Measurements from ENCODE around the gene ELMO2.

The ELMO2 gene

DNA sequence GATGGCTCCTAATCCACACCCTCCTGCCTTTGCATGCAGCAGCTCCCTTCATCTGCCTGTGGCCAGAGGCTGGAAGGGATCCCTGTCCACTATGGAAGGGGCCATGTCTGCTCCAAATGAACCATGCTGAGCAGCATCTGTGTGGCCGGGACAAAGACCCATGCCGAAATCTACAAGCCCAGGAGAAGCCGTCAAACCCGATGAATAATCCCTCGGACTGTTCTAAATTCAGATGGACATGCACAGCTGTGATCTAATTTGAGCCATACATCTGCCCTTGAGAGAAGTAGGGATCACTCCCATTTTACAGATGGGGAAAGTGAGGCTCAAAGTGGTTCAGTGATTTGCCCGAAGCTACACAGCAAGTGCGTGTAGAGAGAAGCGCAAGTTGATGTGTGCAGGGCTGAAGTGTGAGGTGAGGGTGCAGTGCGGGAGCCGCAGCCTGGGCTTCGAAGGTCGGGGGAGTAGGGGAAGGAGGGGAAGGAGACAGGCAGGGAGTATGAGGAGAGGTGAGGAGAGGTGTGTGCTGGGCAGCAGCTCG lies 75.5 kb downstream of the ELMO2 start:
- DNase-seq: no peak

DNA sequence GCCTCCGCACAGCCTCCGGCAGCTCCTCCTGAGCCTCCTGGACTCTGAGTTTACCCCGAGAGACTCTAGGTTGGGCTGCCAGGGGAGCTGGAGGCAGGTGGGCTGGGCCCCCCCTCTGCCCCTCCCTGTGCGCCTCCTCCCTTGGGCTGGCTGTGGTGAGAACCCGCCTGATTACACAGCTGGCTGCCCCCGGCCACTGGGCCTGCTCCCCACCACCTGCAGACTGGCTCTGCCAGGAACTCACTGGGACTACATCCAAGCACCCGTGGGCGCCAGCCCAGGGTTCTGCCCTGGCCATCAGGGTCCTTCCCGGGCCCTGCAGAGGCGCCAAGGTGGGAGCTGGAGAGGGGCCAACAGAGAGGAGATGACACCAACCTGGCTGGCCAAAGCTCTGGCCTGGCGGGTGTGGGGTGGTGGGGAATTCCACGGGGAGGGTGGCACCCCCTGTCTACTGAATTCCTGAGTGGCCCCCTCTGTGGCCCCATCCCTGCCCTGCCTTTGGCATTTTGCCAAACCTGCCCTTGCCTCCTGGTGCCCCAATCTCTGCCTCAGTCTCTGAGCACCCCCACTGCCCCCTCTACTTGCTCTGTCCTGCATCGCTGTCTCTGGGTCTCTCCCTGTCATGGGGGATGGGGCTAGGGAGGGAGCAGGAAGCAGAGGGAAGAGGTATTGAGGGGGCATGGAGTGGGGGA lies 76.2 kb downstream of the ELMO2 start:
- DNase-seq: no peak

DNA sequence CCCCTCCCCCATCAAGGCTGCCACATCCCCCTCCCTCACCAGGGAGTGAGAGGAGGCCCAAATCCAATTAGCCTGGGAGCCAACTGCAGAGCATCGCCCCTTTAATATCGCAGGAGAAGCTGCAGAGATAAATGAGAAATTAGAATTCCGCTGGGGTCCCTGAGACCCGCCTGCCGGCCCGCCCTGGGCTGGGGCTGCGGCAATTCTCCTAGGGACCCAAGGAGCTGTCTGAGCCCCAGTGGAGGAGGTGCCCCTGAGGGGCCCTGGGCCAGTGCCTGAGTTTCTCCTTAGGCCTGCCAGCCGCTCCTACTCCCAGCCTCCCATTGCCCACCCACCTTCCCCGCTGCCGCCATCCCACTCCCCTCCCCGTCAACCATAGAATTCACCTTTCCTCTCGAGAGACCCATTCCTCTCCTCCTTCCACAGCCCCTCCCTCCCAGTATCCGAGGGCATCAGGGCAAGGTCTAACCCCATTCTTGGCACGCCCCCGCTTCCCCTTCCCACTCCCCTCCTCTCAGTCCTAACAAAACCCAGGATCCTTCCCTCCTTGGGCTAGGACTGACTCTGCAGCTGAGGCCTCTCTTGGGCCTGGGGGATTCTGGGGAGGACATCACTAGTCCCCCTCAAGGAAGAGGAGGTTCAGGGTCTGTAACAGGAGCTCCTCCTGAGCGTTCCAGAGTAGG lies 78.1 kb downstream of the ELMO2 start:
- DNase-seq: no peak

DNA sequence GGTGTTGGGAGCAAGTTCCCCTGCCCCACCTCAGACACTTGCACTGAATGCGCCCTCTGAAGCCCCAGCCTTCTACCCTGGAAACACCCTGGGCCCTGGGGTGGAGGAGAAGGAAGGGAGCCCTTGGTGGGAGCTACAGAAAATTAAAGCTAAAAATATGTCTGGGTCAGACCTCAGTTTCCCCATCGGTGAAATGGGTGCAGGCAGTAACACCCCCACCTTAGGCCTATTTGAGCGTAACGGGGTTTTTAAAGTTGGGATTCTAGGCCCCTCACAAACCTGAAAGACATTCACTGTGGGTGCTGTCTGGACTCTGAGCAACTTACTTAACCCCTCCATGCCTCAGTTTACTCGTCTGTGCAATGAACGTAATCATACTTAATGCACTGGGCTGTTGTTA lies 78.9 kb downstream of the ELMO2 start:
- DNase-seq: no peak

DNA sequence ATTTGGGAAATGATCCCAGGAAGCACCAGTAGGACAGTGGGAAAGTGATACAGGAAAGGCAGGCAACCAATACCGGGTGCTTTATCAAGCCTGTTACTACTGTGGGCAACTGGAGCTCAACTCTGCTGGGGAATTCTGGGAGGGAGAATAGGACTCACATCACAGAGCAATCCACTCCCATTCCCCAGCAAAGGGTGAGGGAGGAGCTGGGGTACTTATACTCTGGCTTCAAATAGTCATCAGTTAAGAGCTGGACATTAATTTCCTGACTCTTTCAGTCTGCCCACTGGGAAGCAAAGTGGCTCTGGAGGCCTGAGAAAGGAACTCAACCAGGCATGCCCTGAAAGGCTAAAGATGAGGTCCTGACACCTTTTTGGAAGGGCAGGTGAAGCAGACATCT lies 80.6 kb downstream of the ELMO2 start:
- DNase-seq: no peak

DNA sequence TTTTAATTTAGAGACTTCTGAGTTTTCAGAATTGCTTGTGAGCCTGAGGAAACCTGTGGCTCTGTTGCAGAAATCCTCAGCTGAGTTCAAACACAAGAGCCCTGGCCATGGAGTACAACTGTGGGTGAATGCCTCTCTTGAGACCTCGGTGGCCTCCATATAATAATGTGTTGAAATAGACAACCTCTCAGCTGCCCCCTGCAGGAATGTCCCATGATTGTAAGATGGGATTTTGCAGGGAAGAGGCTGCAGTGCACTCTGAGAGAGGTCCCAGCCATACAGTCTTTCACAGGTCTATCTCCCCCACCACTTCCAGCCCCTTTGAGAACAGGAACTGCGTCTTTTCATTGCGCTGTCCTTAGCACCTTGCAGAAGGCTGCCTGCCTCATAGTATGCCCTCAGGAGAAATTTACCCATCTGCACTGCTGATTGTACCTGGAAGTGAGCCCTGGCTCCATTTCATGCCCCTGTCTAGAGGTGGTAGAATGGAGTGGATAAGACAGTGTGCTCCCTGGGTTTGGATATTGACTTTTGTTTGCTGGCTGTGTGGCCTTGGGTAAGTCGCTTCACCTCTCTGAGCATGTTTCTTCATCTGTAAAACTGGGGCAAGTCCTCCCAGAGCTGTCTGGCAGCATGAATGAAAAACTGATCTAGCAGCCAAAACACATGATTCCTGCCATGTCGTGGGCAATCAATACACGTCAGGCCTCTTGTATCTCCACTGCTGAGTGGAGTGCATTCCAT lies 81.3 kb downstream of the ELMO2 start:
- no peak for DNase-seq

DNA sequence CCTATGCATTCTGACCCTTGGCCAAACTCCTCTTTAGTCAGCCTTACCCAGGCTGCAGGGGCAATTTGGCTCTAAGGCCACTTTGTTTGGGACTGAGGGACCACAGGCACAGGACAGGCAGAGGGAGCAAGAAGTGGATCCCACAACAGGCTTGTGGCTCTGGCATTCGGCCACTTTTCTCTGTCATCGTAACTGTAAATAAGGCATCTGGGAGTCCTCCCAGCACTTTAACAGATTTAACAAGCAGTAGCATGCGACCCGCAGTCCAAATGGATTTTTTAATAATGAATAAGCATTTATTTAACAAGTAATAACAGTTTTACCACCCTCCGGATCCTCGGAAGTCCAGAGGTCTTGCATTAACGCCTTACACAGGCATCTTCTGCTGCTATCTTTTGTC lies 82.0 kb downstream of the ELMO2 start:
- DNase-seq: no peak

DNA sequence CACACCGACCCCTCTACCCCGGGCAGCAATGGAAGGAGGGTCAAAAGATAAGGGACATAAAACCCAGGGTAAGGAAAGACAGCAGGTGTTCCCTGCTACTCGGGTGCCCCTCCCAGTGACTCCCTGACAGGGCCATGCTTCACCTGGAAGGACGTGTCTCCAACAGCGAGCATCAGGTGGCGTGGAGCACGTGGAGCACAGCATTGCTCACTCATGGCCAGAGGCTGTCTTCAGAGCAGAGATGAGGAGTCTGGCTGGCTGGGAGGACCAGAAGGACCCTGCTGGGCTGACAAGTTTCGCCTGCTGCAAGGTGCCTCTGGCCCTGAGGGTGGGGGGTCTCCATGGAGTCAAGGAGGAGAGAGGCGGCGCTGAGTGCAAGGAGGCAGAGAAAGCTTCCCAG lies 82.9 kb downstream of the ELMO2 start:
- DNase-seq: no peak

DNA sequence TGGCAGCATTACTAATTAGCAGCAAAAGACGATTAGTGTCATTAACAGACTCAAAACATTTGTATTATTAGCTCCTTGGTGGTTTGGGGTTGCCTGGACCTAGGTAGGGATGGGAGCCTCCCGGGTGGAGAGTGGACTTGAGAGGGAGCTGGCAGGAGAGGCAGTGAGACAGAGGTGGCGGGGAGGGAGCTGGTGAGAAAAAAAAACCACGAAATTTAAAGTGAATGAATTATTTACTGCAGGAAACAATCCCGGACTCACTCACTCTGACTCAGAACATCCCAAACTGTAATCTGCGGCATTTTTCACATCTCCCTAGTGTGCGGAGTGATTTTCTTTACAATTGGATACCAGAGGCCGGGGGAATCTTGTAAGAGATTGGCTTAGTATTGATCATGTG lies 83.8 kb downstream of the ELMO2 start:
- no peak for DNase-seq

DNA sequence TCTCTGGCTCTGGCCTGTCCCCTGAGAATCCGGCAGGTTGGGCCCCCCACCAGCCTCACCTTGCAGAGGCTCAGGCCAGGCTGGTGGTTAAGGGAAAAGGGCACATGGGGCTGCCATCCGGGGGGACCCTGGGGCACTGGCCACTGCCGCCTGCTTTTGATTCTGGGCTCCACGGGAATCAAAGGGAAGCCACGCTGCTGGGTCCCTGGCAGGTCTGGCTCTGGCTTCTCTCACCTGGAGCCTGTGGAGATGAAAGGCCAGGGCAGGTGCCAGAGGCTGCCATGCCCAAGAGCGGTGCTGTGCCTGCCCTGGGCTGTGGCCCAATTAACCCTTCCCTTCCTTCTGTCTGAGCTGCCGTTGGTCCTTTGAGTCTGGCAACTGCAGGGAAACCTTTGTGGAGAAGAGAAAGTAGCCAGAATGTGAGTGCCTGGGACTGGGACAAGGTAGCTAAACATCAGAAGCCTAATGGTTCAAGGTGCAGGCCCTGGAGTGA lies 88.7 kb downstream of the ELMO2 start:
- peak; percentile 38 for DNase-seq

DNA sequence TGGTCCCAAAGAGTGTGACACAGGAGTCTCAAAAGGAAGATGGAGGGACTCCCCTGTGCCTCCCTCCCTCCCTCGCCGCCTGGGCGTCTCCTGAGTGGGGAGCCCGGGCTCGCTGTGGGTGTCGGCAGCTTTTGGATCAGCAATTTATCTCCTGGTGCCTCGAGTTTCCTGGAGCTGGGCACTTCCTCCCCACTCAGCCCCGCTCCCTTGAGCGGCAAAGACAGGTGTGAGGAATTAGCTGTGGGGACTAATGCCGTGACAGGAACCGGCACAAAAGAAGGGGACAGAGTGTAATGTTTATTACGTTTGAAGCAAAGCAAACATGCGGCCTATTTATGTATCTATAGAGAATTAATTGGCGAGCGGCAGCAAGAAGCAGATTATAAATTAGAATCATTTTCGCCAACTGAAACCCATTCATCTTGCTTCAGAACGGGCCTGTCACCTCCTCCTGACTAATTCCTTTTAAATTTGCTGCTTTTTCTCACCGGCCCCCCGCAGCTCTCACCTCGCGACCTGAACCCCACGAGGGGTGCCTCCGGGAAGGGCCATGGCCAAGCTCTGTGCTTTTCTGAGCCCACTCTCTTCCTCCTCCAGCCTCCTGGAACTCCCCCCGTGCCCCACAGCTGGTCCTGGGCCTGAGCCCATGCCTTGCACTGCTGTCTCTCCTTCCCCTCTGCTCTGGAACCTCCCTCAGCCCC lies 89.3 kb downstream of the ELMO2 start:
- peak; percentile 56 for DNase-seq

Measured in NCI-H774 (cell line).